ENCODE measurements around the gene NSD1. TPM values are rescaled to one million over a fixed set of nuclear protein-coding genes. Genes with fewer than 3 reads are reported as not detected.

The NSD1 gene
- polyA plus RNA-seq, 1 donor (not counting 4 experiments of a cell fraction or from before 2014, with no cell fraction given) = 13.6 TPM

- Histone ChIP-seq H3K27ac (ENCODE audit: control insufficient read depth, insufficient read depth, low read length) (no peak overlapping the region), H3K79me2 (ENCODE audit: control insufficient read depth, insufficient read depth, low read length) (no peaks in the 10 kb centered on the region), H3K36me3 (ENCODE audit: control insufficient read depth in 2 of 2, extremely low read depth in 1 of 2, insufficient read depth in 2 of 2, low read length in 2 of 2) (no peaks in the 10 kb centered on the region), H3K4me2 (ENCODE audit: control insufficient read depth, extremely low read depth, insufficient read depth, low read depth, low read length) (no peak overlapping the region), H4K20me1 (ENCODE audit: control insufficient read depth, extremely low read depth, insufficient read depth, low read length) (no peaks in the 10 kb centered on the region), H3K9me3 (ENCODE audit: control insufficient read depth, low read depth, low read length) (no peaks in the 10 kb centered on the region), H3K27me3 (ENCODE audit: control insufficient read depth, extremely low read depth, insufficient read depth, low read length) (peaks cover 3% of the 10 kb centered on the region), H3K9ac (ENCODE audit: control insufficient read depth, extremely low read depth, insufficient read depth, low read length) (no peak overlapping the region), H3K4me1 (ENCODE audit: control insufficient read depth, extremely low read depth, insufficient read depth, low read length) (no peaks in the 10 kb centered on the region), H3K9me1 (ENCODE audit: control insufficient read depth, extremely low read depth, insufficient read depth, low read length) (no peaks in the 10 kb centered on the region), H2AFZ (ENCODE audit: control insufficient read depth, low read length) (no peak overlapping the region), H3K4me3 (ENCODE audit: control insufficient read depth in 2 of 3, extremely low read depth in 1 of 3, insufficient read depth in 2 of 3, low read depth in 1 of 3, low read length in 3 of 3) (no peak overlapping the region)
- dilution Hi-C loops (cut with MboI; ENCODE audit: extremely low pct_ligation_motif_present, low sequenced_read_pairs) = no loop called here
- no peak for DNase-seq (ENCODE audit: low read depth, low spot score)
- TF ChIP-seq CTCF (optimal IDR thresholded peaks at IDR 0.05 in 1 of 3, IDR thresholded peaks at IDR 0.05 in 1 of 3, conservative IDR thresholded peaks at IDR 0.05 in 1 of 3; ENCODE audit: extremely low read depth in 1 of 3, insufficient read depth in 2 of 3, low read length in 3 of 3) (no peak), EZH2 (IDR thresholded peaks at IDR 0.05; ENCODE audit: low read length) (no peak)
- no peak for FAIRE-seq
Measured at GRCh38 chr5:177105691-177106476, 27.7 kb upstream of the NSD1 start.

GRCh38 chr5:177107159-177107558 lies 26.4 kb upstream of the NSD1 start:
- Histone ChIP-seq H3K27me3 (ENCODE audit: control insufficient read depth, extremely low read depth, insufficient read depth, low read length) (peaks cover 3% of the 10 kb centered on the region), H3K4me1 (ENCODE audit: control insufficient read depth, extremely low read depth, insufficient read depth, low read length) (no peaks in the 10 kb centered on the region), H4K20me1 (ENCODE audit: control insufficient read depth, extremely low read depth, insufficient read depth, low read length) (no peaks in the 10 kb centered on the region), H3K4me3 (ENCODE audit: control insufficient read depth in 2 of 3, extremely low read depth in 1 of 3, insufficient read depth in 2 of 3, low read depth in 1 of 3, low read length in 3 of 3) (no peak overlapping the region), H3K36me3 (ENCODE audit: control insufficient read depth in 2 of 2, extremely low read depth in 1 of 2, insufficient read depth in 2 of 2, low read length in 2 of 2) (no peaks in the 10 kb centered on the region), H2AFZ (ENCODE audit: control insufficient read depth, low read length) (no peak overlapping the region), H3K9me3 (ENCODE audit: control insufficient read depth, low read depth, low read length) (no peaks in the 10 kb centered on the region), H3K9me1 (ENCODE audit: control insufficient read depth, extremely low read depth, insufficient read depth, low read length) (no peaks in the 10 kb centered on the region), H3K4me2 (ENCODE audit: control insufficient read depth, extremely low read depth, insufficient read depth, low read depth, low read length) (no peak overlapping the region), H3K9ac (ENCODE audit: control insufficient read depth, extremely low read depth, insufficient read depth, low read length) (no peak overlapping the region), H3K27ac (ENCODE audit: control insufficient read depth, insufficient read depth, low read length) (no peak overlapping the region), H3K79me2 (ENCODE audit: control insufficient read depth, insufficient read depth, low read length) (no peaks in the 10 kb centered on the region)
- no peak for FAIRE-seq
- TF ChIP-seq EZH2 (IDR thresholded peaks at IDR 0.05; ENCODE audit: low read length) (no peak), CTCF (optimal IDR thresholded peaks at IDR 0.05 in 1 of 3, IDR thresholded peaks at IDR 0.05 in 1 of 3, conservative IDR thresholded peaks at IDR 0.05 in 1 of 3; ENCODE audit: extremely low read depth in 1 of 3, insufficient read depth in 2 of 3, low read length in 3 of 3) (no peak)
- dilution Hi-C loops (cut with MboI; ENCODE audit: extremely low pct_ligation_motif_present, low sequenced_read_pairs) = no loop called here
- DNase-seq (ENCODE audit: low read depth, low spot score) = no peak

All from keratinocyte (primary cell).